Measurements from ENCODE around the gene FLII. TPM values are rescaled to one million over a fixed set of nuclear protein-coding genes. Genes with fewer than 3 reads are reported as not detected.

Gene FLII
- total RNA-seq, 2 experiments from 2014 or later = 276 to 281 TPM

- DNase-seq = no peak
- TF ChIP-seq CTCF (IDR thresholded peaks at IDR 0.05) = no peak
- ChIA-PET CTCF (interaction anchor here (1.0 to 2.2 kb wide), 2 partner anchors 23 to 66 kb away, joined by 3 to 6 read pairs; partner anchors contain the start of gene ALKBH5), POLR2A (no interaction called here)
- Mint-ChIP-seq H3K36me3 (ENCODE audit: low read depth) (peaks cover 43% of the 10 kb centered on the region), H3K9me3 (no peaks in the 10 kb centered on the region), H3K27ac (no peak overlapping the region), H3K27me3 (no peaks in the 10 kb centered on the region), H3K4me3 (no peak overlapping the region), H3K4me1 (ENCODE audit: low read depth) (no peaks in the 10 kb centered on the region)
- ATAC-seq = no peak
- intact Hi-C loops (cut with micrococcal nuclease) = no loop called here
Measured at GRCh38 chr17:18206962-18207361, 51.6 kb downstream of the FLII start.

GRCh38 chr17:18205861-18206260, 52.7 kb downstream of the FLII start:
- peaks cover under 1% of the 10 kb centered on the region for H3K4me1 Mint-ChIP-seq (ENCODE audit: low read depth)
- TF ChIP-seq CTCF (IDR thresholded peaks at IDR 0.05) = no peak
- H3K9me3 Mint-ChIP-seq = no peaks in the 10 kb centered on the region
- peaks cover 40% of the 10 kb centered on the region for H3K36me3 Mint-ChIP-seq (ENCODE audit: low read depth)
- no peaks in the 10 kb centered on the region for H3K27me3 Mint-ChIP-seq
- no peak overlapping the region for H3K4me3 Mint-ChIP-seq
- DNase-seq (no peak), ATAC-seq (no peak)
- ChIA-PET CTCF (interaction anchor here (1.0 to 2.8 kb wide), 4 partner anchors 10 to 65 kb away, joined by 3 to 12 read pairs (median 4); partner anchors contain the start of gene ALKBH5), POLR2A (interaction anchor here (1.4 kb wide), 2 partner anchors 9 kb away, joined by 3 read pairs; no protein-coding TSS in a partner anchor)
- H3K27ac Mint-ChIP-seq = peak overlapping the region; percentile 39
- intact Hi-C loops (cut with micrococcal nuclease) = no loop called here

- Mint-ChIP-seq H3K4me1 (ENCODE audit: low read depth) (peaks cover 16% of the 10 kb centered on the region), H3K4me3 (no peak overlapping the region), H3K9me3 (no peaks in the 10 kb centered on the region), H3K36me3 (ENCODE audit: low read depth) (peaks cover 22% of the 10 kb centered on the region), H3K27ac (peak overlapping the region; percentile 9), H3K27me3 (no peaks in the 10 kb centered on the region)
- intact Hi-C loops (cut with micrococcal nuclease) = no loop called here
- ChIA-PET CTCF (interaction anchor here (2.2 to 2.8 kb wide), 2 partner anchors 13 kb away, joined by 8 to 12 read pairs; no protein-coding TSS in a partner anchor), POLR2A (no interaction called here)
- peak; percentile 17 for ATAC-seq
- TF ChIP-seq CTCF (IDR thresholded peaks at IDR 0.05) = no peak
- DNase-seq = no peak
Measured at GRCh38 chr17:18203308-18203707, 55.2 kb downstream of the FLII start.

- DNase-seq (no peak), ATAC-seq (no peak)
- intact Hi-C loops (cut with micrococcal nuclease) = no loop called here
- Mint-ChIP-seq H3K36me3 (ENCODE audit: low read depth) (peaks cover 28% of the 10 kb centered on the region), H3K27me3 (no peaks in the 10 kb centered on the region), H3K4me3 (no peak overlapping the region), H3K4me1 (ENCODE audit: low read depth) (peaks cover 33% of the 10 kb centered on the region), H3K27ac (no peak overlapping the region), H3K9me3 (no peaks in the 10 kb centered on the region)
- TF ChIP-seq CTCF (IDR thresholded peaks at IDR 0.05) = no peak
- ChIA-PET POLR2A (interaction anchor here (0.6 kb wide), 1 partner anchor 29 kb away, joined by 3 read pairs; no protein-coding TSS in a partner anchor), CTCF (interaction anchor here (1.3 to 2.7 kb wide), 3 partner anchors 11 to 16 kb away, joined by 4 to 10 read pairs (median 5); no protein-coding TSS in a partner anchor)
Measured at GRCh38 chr17:18201108-18201507, 57.4 kb downstream of the FLII start.

- peaks cover 48% of the 10 kb centered on the region for H3K4me1 Mint-ChIP-seq (ENCODE audit: low read depth)
- POLR2A ChIA-PET = no interaction called here
- TF ChIP-seq CTCF (IDR thresholded peaks at IDR 0.05) = no peak
- ATAC-seq = no peak
- peaks cover 43% of the 10 kb centered on the region for H3K36me3 Mint-ChIP-seq (ENCODE audit: low read depth)
- peak overlapping the region; percentile 40 for H3K27ac Mint-ChIP-seq
- CTCF ChIA-PET = interaction anchor here (1.6 kb wide), 1 partner anchor 14 kb away, joined by 4 read pairs; the partner anchor contains the start of gene ALKBH5
- intact Hi-C loops (cut with micrococcal nuclease) = no loop called here
- no peak overlapping the region for H3K4me3 Mint-ChIP-seq
- H3K9me3 Mint-ChIP-seq = no peaks in the 10 kb centered on the region
- H3K27me3 Mint-ChIP-seq = no peaks in the 10 kb centered on the region
- no peak for DNase-seq
Measured at GRCh38 chr17:18198530-18198929, 60.0 kb downstream of the FLII start.

Measured in activated CD8-positive, alpha-beta T cell treated with anti-CD3 and anti-CD28 coated beads for 36 hours (primary cell).